Peyer's patch (tissue), 4 donors: ENCODE measurements around the gene PNCK. TPM values are rescaled to one million over a fixed set of nuclear protein-coding genes. Genes with fewer than 3 reads are reported as not detected.

ENCODE experiments used
- DNase-seq, 3 donors: peaks; one replicate each; pipeline ENCODE4 v3.0.0-alpha.2; 2017 to 2019
- H3K27ac ChIP-seq, 4 donors: fragments of 200-600 bp; sonication (generic); one replicate each; pipeline ENCODE4 v1.5.1; 2016 to 2019
- H3K27me3 ChIP-seq, 2 donors: fragments of 200-600 bp; sonication (generic); one replicate each; pipeline ENCODE4 v1.5.1; 2019
- H3K36me3 ChIP-seq, 3 donors: fragments of 200-600 bp; sonication (generic); one replicate each; pipeline ENCODE4 v1.5.1; 2016 to 2019
- H3K4me1 ChIP-seq, 4 donors: fragments of 200-600 bp; sonication (generic); one replicate each; pipeline ENCODE4 v1.5.1; 2016 to 2019
- H3K4me3 ChIP-seq, 4 donors: fragments of 200-600 bp; sonication (generic); 1 replicate in 3 of 4; 2 replicates in 1 of 4; pipeline ENCODE4 v1.5.1; 2016 to 2019; ENCODE audit warnings: mild to moderate bottlenecking in 1 of 4
- H3K9me3 ChIP-seq, 4 donors: fragments of 200-600 bp; sonication (generic); one replicate each; pipeline ENCODE4 v1.5.1; 2016 to 2019; ENCODE audit warnings: mild to moderate bottlenecking in 1 of 4
- POLR2A ChIP-seq, 2 donors: fragments of 450-650 bp; IDR thresholded peaks; one replicate each; pipeline ENCODE4 v1.5.1; 2017; ENCODE audit warnings: antibody characterized with exemption in 2 of 2, mild to moderate bottlenecking in 2 of 2, moderate library complexity in 2 of 2
- total RNA-seq, 4 donors: library from RNA; depleted of rRNA; stranded (reverse); fragments of >200 nt; gene quantifications; one replicate each; pipeline ENCODE4 v1.1.0, GENCODE V29; 2016
- TF ChIP-seq, protein P1 (sequence below), 6 experiments: fragments of 450-650 bp in 4 of 6; fragments of 200-600 bp in 2 of 6; sonication (generic) in 1 of 6; IDR thresholded peaks; one replicate each; pipeline ENCODE4 v1.5.1; 2017 to 2019; ENCODE audit warnings: antibody characterized with exemption in 6 of 6, mild to moderate bottlenecking in 3 of 6, moderate library complexity in 1 of 6

The PNCK gene
- total RNA-seq, 4 donors from 2014 or later, result 2.0 to 44.8 (median 6.1) TPM; not detected in 1

DNA sequence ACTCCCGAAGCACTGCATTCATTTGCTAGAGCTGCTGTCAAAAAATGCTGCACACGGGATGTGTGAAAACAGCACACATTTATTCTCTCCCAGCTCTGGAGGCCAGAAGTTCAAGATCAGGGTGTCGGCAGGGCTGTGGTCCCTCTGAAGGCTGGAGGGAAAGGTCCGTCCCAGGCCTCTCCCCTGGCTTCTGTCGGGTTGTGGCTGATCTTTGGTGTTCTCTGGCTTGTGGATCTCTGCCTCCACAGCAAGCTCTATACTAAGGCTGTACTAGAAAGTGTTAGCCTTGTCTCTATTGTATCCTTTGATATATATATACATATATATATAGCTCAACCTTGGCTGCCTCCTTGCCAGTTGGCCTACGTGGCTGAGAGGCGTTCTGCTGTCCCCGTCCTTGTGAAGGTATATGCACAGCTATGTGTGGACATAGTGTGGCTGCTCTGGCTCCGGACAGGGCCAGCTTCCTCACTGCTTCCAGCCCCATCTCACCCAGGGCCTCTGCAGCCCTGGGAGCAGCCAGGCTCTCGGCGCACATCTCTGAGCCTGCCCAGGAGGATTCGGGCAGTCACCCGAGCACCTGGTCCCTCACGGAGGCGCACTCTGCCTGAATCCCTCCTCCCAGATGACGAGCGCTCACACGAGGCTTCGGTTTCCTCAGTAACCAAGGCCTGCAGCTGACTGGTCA, 41.6 kb downstream of the PNCK start:
- Histone ChIP-seq H3K36me3 (no peaks in the 10 kb centered on the region), H3K4me1 (no peaks in the 10 kb centered on the region)
- no peak for DNase-seq

DNA sequence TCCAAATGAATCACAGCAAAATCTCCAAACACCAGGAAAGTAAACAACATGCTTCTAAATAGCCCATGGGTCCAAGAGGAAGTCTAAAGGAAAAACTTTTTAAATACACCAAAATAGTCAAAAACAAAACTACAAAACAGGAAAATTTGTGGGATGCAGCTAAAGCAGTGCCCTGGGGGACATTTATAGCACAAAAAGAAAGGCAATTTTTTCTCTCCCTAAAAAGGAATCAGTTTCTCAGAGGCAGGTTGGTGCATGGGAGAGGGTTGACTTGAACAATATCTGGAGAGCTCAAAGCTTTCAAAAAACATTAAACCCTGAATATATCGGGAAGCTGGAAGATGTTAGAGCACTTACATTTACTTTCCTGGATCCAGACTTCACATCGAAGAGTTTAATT, 42.3 kb downstream of the PNCK start:
- TF ChIP-seq, protein P1, sequence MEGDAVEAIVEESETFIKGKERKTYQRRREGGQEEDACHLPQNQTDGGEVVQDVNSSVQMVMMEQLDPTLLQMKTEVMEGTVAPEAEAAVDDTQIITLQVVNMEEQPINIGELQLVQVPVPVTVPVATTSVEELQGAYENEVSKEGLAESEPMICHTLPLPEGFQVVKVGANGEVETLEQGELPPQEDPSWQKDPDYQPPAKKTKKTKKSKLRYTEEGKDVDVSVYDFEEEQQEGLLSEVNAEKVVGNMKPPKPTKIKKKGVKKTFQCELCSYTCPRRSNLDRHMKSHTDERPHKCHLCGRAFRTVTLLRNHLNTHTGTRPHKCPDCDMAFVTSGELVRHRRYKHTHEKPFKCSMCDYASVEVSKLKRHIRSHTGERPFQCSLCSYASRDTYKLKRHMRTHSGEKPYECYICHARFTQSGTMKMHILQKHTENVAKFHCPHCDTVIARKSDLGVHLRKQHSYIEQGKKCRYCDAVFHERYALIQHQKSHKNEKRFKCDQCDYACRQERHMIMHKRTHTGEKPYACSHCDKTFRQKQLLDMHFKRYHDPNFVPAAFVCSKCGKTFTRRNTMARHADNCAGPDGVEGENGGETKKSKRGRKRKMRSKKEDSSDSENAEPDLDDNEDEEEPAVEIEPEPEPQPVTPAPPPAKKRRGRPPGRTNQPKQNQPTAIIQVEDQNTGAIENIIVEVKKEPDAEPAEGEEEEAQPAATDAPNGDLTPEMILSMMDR (IDR thresholded peaks at IDR 0.05), result no peak
- TF ChIP-seq POLR2A (IDR thresholded peaks at IDR 0.05), result no peak
- H3K4me1 ChIP-seq, result no peaks in the 10 kb centered on the region
- no peaks in the 10 kb centered on the region for H3K36me3 ChIP-seq
- no peak overlapping the region for H3K4me3 ChIP-seq
- H3K27ac ChIP-seq, result no peak overlapping the region
- no peaks in the 10 kb centered on the region for H3K9me3 ChIP-seq
- no peaks in the 10 kb centered on the region for H3K27me3 ChIP-seq
- DNase-seq, result no peak

More for the DNA sequence above, 41.6 kb downstream of the PNCK start:
- H3K27me3 ChIP-seq, result no peaks in the 10 kb centered on the region
- no peak for TF ChIP-seq POLR2A (IDR thresholded peaks at IDR 0.05)
- TF ChIP-seq, protein P1 (IDR thresholded peaks at IDR 0.05), result no peak
- H3K27ac ChIP-seq, result no peak overlapping the region
- no peaks in the 10 kb centered on the region for H3K9me3 ChIP-seq
- no peak overlapping the region for H3K4me3 ChIP-seq

DNA sequence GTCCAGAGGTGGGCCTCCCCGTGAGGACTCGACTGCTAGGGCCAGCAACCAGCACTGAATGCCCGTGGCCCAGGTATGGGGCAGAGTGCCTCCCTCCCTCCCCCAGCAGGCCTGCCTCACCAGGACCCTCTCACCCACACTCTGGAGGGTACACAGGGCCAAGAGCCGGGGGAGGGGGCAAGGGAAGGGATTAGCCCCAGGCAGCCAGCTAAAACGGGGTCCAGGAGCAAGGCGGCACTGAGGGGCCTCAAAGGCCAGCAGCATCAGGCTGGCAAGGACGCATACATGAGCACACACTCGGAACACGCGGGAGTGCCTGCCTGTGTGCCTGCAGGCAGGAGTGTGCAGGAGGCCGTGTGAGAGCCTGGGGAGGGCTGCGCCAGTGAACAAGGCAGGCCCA, 44.9 kb downstream of the PNCK start:
- H3K4me1 ChIP-seq, result no peaks in the 10 kb centered on the region
- DNase-seq, result peak in 1 of 3 donors; percentile 8
- no peaks in the 10 kb centered on the region for H3K27me3 ChIP-seq
- no peak overlapping the region for H3K27ac ChIP-seq
- H3K9me3 ChIP-seq, result no peaks in the 10 kb centered on the region
- H3K4me3 ChIP-seq, result no peak overlapping the region
- H3K36me3 ChIP-seq, result no peaks in the 10 kb centered on the region
- TF ChIP-seq POLR2A (IDR thresholded peaks at IDR 0.05), result no peak

DNA sequence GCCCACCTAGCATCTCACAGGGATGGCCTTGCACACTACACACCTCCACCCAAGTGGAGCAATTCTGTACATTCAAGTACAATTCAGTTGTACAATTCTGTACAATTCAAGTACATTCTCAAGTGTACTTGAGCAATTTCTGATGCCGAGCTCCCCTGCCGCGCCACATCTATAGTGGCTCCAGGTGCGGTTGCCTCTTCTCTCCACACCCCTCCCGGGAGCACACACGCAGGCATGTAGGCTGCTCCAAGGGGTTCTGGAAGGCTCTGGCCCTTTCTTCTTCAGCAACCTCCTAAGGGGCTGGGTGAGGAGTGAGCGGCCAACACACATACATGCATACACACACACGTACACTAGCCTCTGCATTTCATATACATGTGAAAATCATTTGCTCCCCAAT, 45.5 kb downstream of the PNCK start:
- TF ChIP-seq, protein P1 (IDR thresholded peaks at IDR 0.05), result no peak
- no peak for TF ChIP-seq POLR2A (IDR thresholded peaks at IDR 0.05)
- Histone ChIP-seq H3K4me1 (no peaks in the 10 kb centered on the region), H3K9me3 (no peaks in the 10 kb centered on the region), H3K27me3 (no peaks in the 10 kb centered on the region), H3K27ac (no peak overlapping the region), H3K36me3 (no peaks in the 10 kb centered on the region), H3K4me3 (no peak overlapping the region)
- DNase-seq, result no peak

DNA sequence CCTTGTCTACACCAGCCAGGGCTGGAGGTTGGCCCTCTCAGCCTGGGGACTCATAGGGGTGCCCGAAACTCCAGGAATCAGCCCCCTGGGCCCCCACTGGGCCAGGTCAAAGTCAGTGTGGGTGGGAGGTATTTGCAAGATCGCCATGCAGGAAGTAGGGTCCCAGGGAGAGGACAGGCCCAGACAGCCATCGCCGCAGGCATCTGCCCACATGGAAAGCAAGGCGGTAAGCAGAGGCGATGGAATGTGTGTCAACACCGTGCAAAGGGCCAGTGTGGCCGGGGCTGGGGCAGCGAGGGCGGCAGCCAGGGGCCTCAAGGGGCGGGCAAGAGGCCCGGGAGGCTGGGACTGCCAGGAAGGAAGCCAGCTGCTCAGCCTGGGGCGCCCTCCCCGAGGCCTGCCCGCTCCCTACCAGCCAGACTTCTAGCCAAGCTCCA, 45.9 kb downstream of the PNCK start:
- Histone ChIP-seq H3K4me1 (no peaks in the 10 kb centered on the region), H3K4me3 (no peak overlapping the region), H3K36me3 (no peaks in the 10 kb centered on the region), H3K9me3 (no peaks in the 10 kb centered on the region), H3K27ac (no peak overlapping the region), H3K27me3 (no peaks in the 10 kb centered on the region)
- DNase-seq, result no peak
- no peak for TF ChIP-seq POLR2A (IDR thresholded peaks at IDR 0.05)
- TF ChIP-seq, protein P1 (IDR thresholded peaks at IDR 0.05), result no peak

DNA sequence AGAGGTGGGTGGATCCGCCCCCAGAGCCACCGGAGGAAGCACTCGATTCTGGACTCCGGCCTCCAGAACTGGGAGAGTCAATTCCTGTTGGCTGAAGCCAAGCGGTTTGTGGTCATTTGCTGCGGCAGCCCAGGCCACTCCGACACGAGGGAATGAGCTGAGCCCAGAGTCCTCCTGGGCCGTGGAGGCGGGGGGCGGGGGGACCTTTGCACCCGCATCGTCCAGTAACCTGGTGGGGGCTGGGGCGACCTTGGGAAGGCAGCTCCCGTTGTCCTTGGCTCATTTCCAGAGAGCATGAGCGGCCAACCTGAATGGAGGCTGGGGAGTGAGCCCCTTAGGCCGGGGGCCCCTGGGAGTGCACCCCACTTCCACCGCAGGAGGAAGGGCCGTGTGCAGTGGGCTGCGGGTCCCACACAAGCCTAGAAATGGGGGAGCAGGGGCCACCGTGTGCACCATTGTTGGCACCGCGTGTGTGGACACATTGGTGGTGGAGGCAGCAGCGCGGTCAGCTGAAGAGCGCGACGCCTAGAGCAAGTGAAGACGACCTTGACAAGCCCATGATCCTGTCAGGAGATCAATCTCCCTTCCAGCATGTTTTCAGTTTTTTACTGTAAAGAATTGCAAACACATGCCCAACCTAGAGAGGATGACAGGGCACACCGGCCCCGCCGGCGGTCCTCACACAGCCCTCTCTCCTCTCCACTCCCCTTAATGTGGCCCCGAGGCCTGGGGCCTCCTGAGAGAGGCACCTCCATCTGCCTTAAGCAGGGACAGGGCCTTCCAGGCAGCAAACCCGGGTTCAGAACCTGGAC, 46.5 kb downstream of the PNCK start:
- no peak for TF ChIP-seq POLR2A (IDR thresholded peaks at IDR 0.05)
- TF ChIP-seq, protein P1 (IDR thresholded peaks at IDR 0.05), result no peak
- no peaks in the 10 kb centered on the region for H3K4me1 ChIP-seq
- H3K4me3 ChIP-seq, result no peak overlapping the region
- no peak overlapping the region for H3K27ac ChIP-seq
- no peaks in the 10 kb centered on the region for H3K27me3 ChIP-seq
- no peaks in the 10 kb centered on the region for H3K36me3 ChIP-seq
- DNase-seq, result no peak
- H3K9me3 ChIP-seq, result no peaks in the 10 kb centered on the region
